Mesenchymal stem cell (in vitro differentiated cells and primary cell): Measurements from ENCODE around the gene RPP14. TPM values are rescaled to one million over a fixed set of nuclear protein-coding genes. Genes with fewer than 3 reads are reported as not detected.

Experiments
- DNase-seq: peaks from one replicate; pipeline ENCODE4 v3.0.0-alpha.2; 2013
- H2AFZ ChIP-seq: one replicate; pipeline ENCODE4 v1.6.1; 2013; ENCODE audit warnings: low read depth, mild to moderate bottlenecking, control low read depth, inconsistent platforms, low read length, moderate library complexity
- H2AK5ac ChIP-seq: 2 replicates; pipeline ENCODE4 v1.6.1; 2013; ENCODE audit warnings: low read length, moderate library complexity, mild to moderate bottlenecking, inconsistent platforms; ENCODE audit not compliant: severe bottlenecking
- H2BK120ac ChIP-seq: one replicate; pipeline ENCODE4 v1.6.1; 2013; ENCODE audit warnings: low read depth, mild to moderate bottlenecking, inconsistent platforms, low read length, moderate library complexity
- H2BK12ac ChIP-seq, 2 experiments: one replicate each; pipeline ENCODE4 v1.6.1; 2013; ENCODE audit warnings: inconsistent platforms in 2 of 2, low read length in 2 of 2, mild to moderate bottlenecking in 2 of 2, moderate library complexity in 2 of 2, control low read depth in 1 of 2
- H2BK15ac ChIP-seq: one replicate; pipeline ENCODE4 v1.6.1; 2013; ENCODE audit warnings: mild to moderate bottlenecking, low read depth, inconsistent platforms; ENCODE audit not compliant: poor library complexity, severe bottlenecking
- H2BK5ac ChIP-seq: 2 replicates; pipeline ENCODE4 v1.6.1; 2013; ENCODE audit warnings: low read depth, mild to moderate bottlenecking, low read length, control low read depth, inconsistent platforms; ENCODE audit not compliant: poor library complexity, severe bottlenecking
- H3K14ac ChIP-seq, 2 experiments: one replicate each; pipeline ENCODE4 v1.6.1; 2013; ENCODE audit warnings: inconsistent platforms in 2 of 2, low read length in 2 of 2, control low read depth in 1 of 2, mild to moderate bottlenecking in 1 of 2, moderate library complexity in 1 of 2
- H3K18ac ChIP-seq, 2 experiments: one replicate each; pipeline ENCODE4 v1.6.1; 2013; ENCODE audit warnings: inconsistent platforms in 2 of 2, low read length in 2 of 2, control low read depth in 1 of 2, low read depth in 1 of 2, mild to moderate bottlenecking in 1 of 2
- H3K23ac ChIP-seq, 2 experiments: one replicate each; pipeline ENCODE4 v1.6.1; 2013; ENCODE audit warnings: inconsistent platforms in 2 of 2, low read length in 2 of 2, mild to moderate bottlenecking in 2 of 2, moderate library complexity in 2 of 2, control low read depth in 1 of 2
- H3K27ac ChIP-seq: 2 replicates; pipeline ENCODE4 v1.5.1; 2013; ENCODE audit warnings: mild to moderate bottlenecking, moderate library complexity, low read length, control low read depth, inconsistent platforms; ENCODE audit not compliant: poor library complexity, severe bottlenecking
- H3K27me3 ChIP-seq, 2 experiments: 2 replicates each; pipeline versions ENCODE4 v1.6.1 to v1.7.0; 2013; ENCODE audit warnings: low read length in 2 of 2, mild to moderate bottlenecking in 2 of 2, moderate library complexity in 2 of 2, control low read depth in 1 of 2, inconsistent platforms in 1 of 2; ENCODE audit not compliant: control insufficient read depth in 1 of 2, insufficient read depth in 1 of 2
- H3K36me3 ChIP-seq, 2 experiments: 2 replicates each; pipeline versions ENCODE4 v1.6.1 to v1.7.0; 2013; ENCODE audit warnings: low read length in 2 of 2, control low read depth in 1 of 2, inconsistent platforms in 1 of 2, low read depth in 1 of 2, mild to moderate bottlenecking in 1 of 2; ENCODE audit not compliant: insufficient read depth in 2 of 2, control insufficient read depth in 1 of 2
- H3K4ac ChIP-seq, 2 experiments: one replicate each; pipeline ENCODE4 v1.6.1; 2013; ENCODE audit warnings: inconsistent platforms in 2 of 2, low read length in 2 of 2, mild to moderate bottlenecking in 2 of 2, moderate library complexity in 2 of 2, control low read depth in 1 of 2, low read depth in 1 of 2
- H3K4me1 ChIP-seq: 2 replicates; pipeline ENCODE4 v1.6.1; 2013; ENCODE audit warnings: low read depth, low read length, control low read depth; ENCODE audit not compliant: control insufficient read depth, insufficient read depth
- H3K4me2 ChIP-seq: 2 replicates; pipeline ENCODE4 v1.6.1; 2013; ENCODE audit warnings: low read length, mild to moderate bottlenecking, inconsistent platforms; ENCODE audit not compliant: poor library complexity, severe bottlenecking
- H3K4me3 ChIP-seq, 2 experiments: 2 replicates each; pipeline versions ENCODE4 v1.5.1 to v1.7.0; 2013; ENCODE audit warnings: low read length in 2 of 2, mild to moderate bottlenecking in 2 of 2, control low read depth in 1 of 2, low read depth in 1 of 2; ENCODE audit not compliant: insufficient read depth in 1 of 2
- H3K79me1 ChIP-seq: replicated peaks from 2 replicates; pipeline ENCODE4 v1.6.1; 2013; ENCODE audit warnings: mild to moderate bottlenecking, control low read depth, low read length, inconsistent platforms; ENCODE audit not compliant: poor library complexity, severe bottlenecking
- H3K9ac ChIP-seq: 2 replicates; pipeline ENCODE4 v1.7.0; 2013; ENCODE audit warnings: mild to moderate bottlenecking, low read length, moderate library complexity
- H3K9me3 ChIP-seq: 2 replicates; pipeline ENCODE4 v1.7.0; 2013; ENCODE audit warnings: mild to moderate bottlenecking, low read length; ENCODE audit not compliant: control insufficient read depth
- H4K8ac ChIP-seq: one replicate; pipeline ENCODE4 v1.6.1; 2013; ENCODE audit warnings: inconsistent platforms, mild to moderate bottlenecking, low read length, moderate library complexity
- H4K91ac ChIP-seq: one replicate; pipeline ENCODE4 v1.6.1; 2013; ENCODE audit warnings: mild to moderate bottlenecking, low read length, inconsistent platforms
- WGBS: methylation state at CpG from one replicate; pipeline ENCODE4 v1.1.7; 2013; ENCODE audit warnings: mixed read lengths; 5-methylcytosine and 5-hydroxymethylcytosine counted together
- small RNA-seq: library from polyadenylated mRNA; stranded (forward); fragments of <200 nt; extraction: miRNeasy Mini kit (QIAGEN cat#:217004); gene quantifications from one replicate; pipeline ENCODE3, GENCODE V24; 2013; ENCODE audit warnings: low read depth

Gene RPP14

GRCh38 chr3:58369038-58369437 lies 63.0 kb downstream of the RPP14 start:
- Histone ChIP-seq H3K4ac (no peak overlapping the region), H2AK5ac (no peak overlapping the region), H3K27me3 (no peaks in the 10 kb centered on the region), H3K23ac (no peak overlapping the region), H3K4me2 (no peak overlapping the region), H4K91ac (no peak overlapping the region), H2BK12ac (no peak overlapping the region), H2BK5ac (no peak overlapping the region), H3K9me3 (no peaks in the 10 kb centered on the region), H2BK15ac (no peak overlapping the region), H2BK120ac (no peak overlapping the region), H3K9ac (no peak overlapping the region), H3K79me1 (peaks cover 5% of the 10 kb centered on the region), H3K27ac (no peak overlapping the region), H3K18ac (no peak overlapping the region), H3K14ac (no peak overlapping the region), H2AFZ (no peak overlapping the region), H3K4me3 (no peak overlapping the region), H3K36me3 (peaks cover 0 to 11% of the 10 kb centered on the region in 2 experiments), H3K4me1 (no peaks in the 10 kb centered on the region), H4K8ac (no peak overlapping the region)
- no peak for DNase-seq
- 64% methylated on average over 1 of the region's 1 CpG for WGBS

Small RNA genes lying within 50 kb of the gene (small RNA-seq; reads per million reads assigned to genes)
- gene AC098479.1 = not detected
